HG03571 (cell line): ENCODE results near the gene MAFG.
A peak's percentile ranks its signal among the peaks of the same experiment; 100 is the strongest.

Experiments
- ATAC-seq: cut with Tn5 transposase; IDR thresholded peaks from one replicate; pipeline ENCODE4 v1.9.1; 2021; ENCODE audit not compliant: unreplicated experiment

The MAFG gene

GRCh38 chr17:81924557-81925532 is 2.7 kb downstream of the MAFG start:
- no peak for ATAC-seq

- no peak for ATAC-seq
Measured at GRCh38 chr17:81923302-81924260, 4.0 kb downstream of the MAFG start.

- ATAC-seq = no peak
Measured at GRCh38 chr17:81922566-81923301, 4.8 kb downstream of the MAFG start.

- no peak for ATAC-seq
Measured at GRCh38 chr17:81921996-81922565, 5.5 kb downstream of the MAFG start.

- ATAC-seq = no peak
Measured at GRCh38 chr17:81921537-81921862, 6.0 kb downstream of the MAFG start.

- no peak for ATAC-seq
Measured at GRCh38 chr17:81920612-81921536, 6.7 kb downstream of the MAFG start.

- ATAC-seq = no peak
Measured at GRCh38 chr17:81918832-81919545, 8.5 kb downstream of the MAFG start.

- peak; percentile 7 for ATAC-seq
Measured at GRCh38 chr17:81918333-81918669, 9.2 kb downstream of the MAFG start.

- ATAC-seq = peak; percentile 54
Measured at GRCh38 chr17:81917565-81918332, 9.8 kb downstream of the MAFG start, which contains the start of gene SIRT7. Gene SIRT7, minus strand, starts transcription at chr17:81918176. Its CDS starts 45 bp downstream, at chr17:81918131.

GRCh38 chr17:81916234-81917001 is 11.1 kb downstream of the MAFG start:
- ATAC-seq = no peak

- no peak for ATAC-seq
Measured at GRCh38 chr17:81915331-81915730, 12.2 kb downstream of the MAFG start.

- no peak for ATAC-seq
Measured at GRCh38 chr17:81914103-81914850, 13.3 kb downstream of the MAFG start.

GRCh38 chr17:81913394-81914102 is 14.0 kb downstream of the MAFG start:
- ATAC-seq = no peak

- no peak for ATAC-seq
Measured at GRCh38 chr17:81912441-81913309, 14.9 kb downstream of the MAFG start.

- ATAC-seq = no peak
Measured at GRCh38 chr17:81911969-81912368, 15.6 kb downstream of the MAFG start.
